Erythroblast (primary cell): ENCODE results near the gene PODN.

Source experiments
- GATA1 ChIP-seq: IDR thresholded peaks from 2 replicates; pipeline ENCODE4 v1.6.1; 2011; ENCODE audit warnings: low read depth, mild to moderate bottlenecking, control low read depth, low read length, moderate library complexity
- POLR2A ChIP-seq: IDR thresholded peaks from 2 replicates; pipeline ENCODE4 v1.6.1; 2011; ENCODE audit warnings: mild to moderate bottlenecking, low read length

- TF ChIP-seq POLR2A (no peak), GATA1 (no peak)
Observed at GRCh38 chr1:53130598-53130877, 68.5 kb downstream of the PODN start.
